ENCODE results near the gene COG8.
A peak's percentile ranks its signal among the peaks of the same experiment; 100 is the strongest.
"Not testable (repeated sequence)": the region's sequence is repeated elsewhere in the genome, so short reads cannot be mapped to it uniquely, and the experiment has no call there.

The COG8 gene

GRCh38 chr16:69313469-69313868, 25.9 kb downstream of the COG8 start:
- H3K9ac ChIP-seq (ENCODE audit: low read length), result no peak overlapping the region
- no peaks in the 10 kb centered on the region for H3K27me3 ChIP-seq (ENCODE audit: control insufficient read depth, insufficient read depth, low read length)
- H3K27ac ChIP-seq (ENCODE audit: low read depth, low read length), result no peak overlapping the region
- peaks cover 20% of the 10 kb centered on the region for H3K36me3 ChIP-seq (ENCODE audit: control insufficient read depth, insufficient read depth, low read length)
- no peak overlapping the region for H3K4me3 ChIP-seq (ENCODE audit: low read length)
- H3K4me1 ChIP-seq (ENCODE audit: control insufficient read depth, insufficient read depth, low read length), result peaks cover 5% of the 10 kb centered on the region

GRCh38 chr16:69311533-69312387, 27.6 kb downstream of the COG8 start:
- Histone ChIP-seq H3K4me3 (ENCODE audit: low read length) (peak overlapping the region; percentile 89), H3K27ac (ENCODE audit: low read depth, low read length) (peak overlapping the region; percentile 83), H3K9ac (ENCODE audit: low read length) (peak overlapping the region; percentile 46), H3K4me1 (ENCODE audit: control insufficient read depth, insufficient read depth, low read length) (peaks cover 5% of the 10 kb centered on the region), H3K27me3 (ENCODE audit: control insufficient read depth, insufficient read depth, low read length) (no peaks in the 10 kb centered on the region), H3K36me3 (ENCODE audit: control insufficient read depth, insufficient read depth, low read length) (peaks cover 13% of the 10 kb centered on the region)

- H3K4me3 ChIP-seq (ENCODE audit: low read length), result peak within 1 kb of the TSS; percentile 89
- H3K9ac ChIP-seq (ENCODE audit: low read length), result peak within 1 kb of the TSS; percentile 46
- H3K27ac ChIP-seq (ENCODE audit: low read depth, low read length), result peak within 1 kb of the TSS; percentile 83
- H3K36me3 ChIP-seq (ENCODE audit: control insufficient read depth, insufficient read depth, low read length), result peaks cover 4% of the 10 kb centered on the region
- peaks cover 5% of the 10 kb centered on the region for H3K4me1 ChIP-seq (ENCODE audit: control insufficient read depth, insufficient read depth, low read length)
- no peaks in the 10 kb centered on the region for H3K27me3 ChIP-seq (ENCODE audit: control insufficient read depth, insufficient read depth, low read length)
Observed at GRCh38 chr16:69310653-69311532, 28.5 kb downstream of the COG8 start, which contains the start of gene VPS4A. TSS of gene VPS4A (plus strand) at chr16:69311350. CDS start at chr16:69311512, 162 bp downstream.

- Histone ChIP-seq H3K36me3 (ENCODE audit: control insufficient read depth, insufficient read depth, low read length) (no peaks in the 10 kb centered on the region), H3K27me3 (ENCODE audit: control insufficient read depth, insufficient read depth, low read length) (no peaks in the 10 kb centered on the region), H3K4me1 (ENCODE audit: control insufficient read depth, insufficient read depth, low read length) (peaks cover 5% of the 10 kb centered on the region), H3K9ac (ENCODE audit: low read length) (no peak overlapping the region), H3K4me3 (ENCODE audit: low read length) (no peak overlapping the region), H3K27ac (ENCODE audit: low read depth, low read length) (no peak overlapping the region)
Observed at GRCh38 chr16:69309316-69309715, 30.0 kb downstream of the COG8 start.

- Histone ChIP-seq H3K4me1 (ENCODE audit: control insufficient read depth, insufficient read depth, low read length) (peaks cover 5% of the 10 kb centered on the region), H3K4me3 (ENCODE audit: low read length) (no peak overlapping the region), H3K27me3 (ENCODE audit: control insufficient read depth, insufficient read depth, low read length) (no peaks in the 10 kb centered on the region), H3K27ac (ENCODE audit: low read depth, low read length) (no peak overlapping the region), H3K36me3 (ENCODE audit: control insufficient read depth, insufficient read depth, low read length) (no peaks in the 10 kb centered on the region), H3K9ac (ENCODE audit: low read length) (no peak overlapping the region)
Observed at GRCh38 chr16:69307856-69308255, 31.5 kb downstream of the COG8 start.

GRCh38 chr16:69307091-69307490, 32.3 kb downstream of the COG8 start:
- no peak overlapping the region for H3K4me3 ChIP-seq (ENCODE audit: low read length)
- no peak overlapping the region for H3K27ac ChIP-seq (ENCODE audit: low read depth, low read length)
- H3K27me3 ChIP-seq (ENCODE audit: control insufficient read depth, insufficient read depth, low read length), result no peaks in the 10 kb centered on the region
- H3K36me3 ChIP-seq (ENCODE audit: control insufficient read depth, insufficient read depth, low read length), result no peaks in the 10 kb centered on the region
- peaks cover 5% of the 10 kb centered on the region for H3K4me1 ChIP-seq (ENCODE audit: control insufficient read depth, insufficient read depth, low read length)
- no peak overlapping the region for H3K9ac ChIP-seq (ENCODE audit: low read length)

GRCh38 chr16:69306031-69306430, 33.3 kb downstream of the COG8 start:
- Histone ChIP-seq H3K4me3 (ENCODE audit: low read length) (no peak overlapping the region), H3K36me3 (ENCODE audit: control insufficient read depth, insufficient read depth, low read length) (no peaks in the 10 kb centered on the region), H3K27me3 (ENCODE audit: control insufficient read depth, insufficient read depth, low read length) (no peaks in the 10 kb centered on the region), H3K27ac (ENCODE audit: low read depth, low read length) (no peak overlapping the region), H3K9ac (ENCODE audit: low read length) (no peak overlapping the region), H3K4me1 (ENCODE audit: control insufficient read depth, insufficient read depth, low read length) (peaks cover 5% of the 10 kb centered on the region)

GRCh38 chr16:69302301-69302700, 37.1 kb downstream of the COG8 start:
- H3K9ac ChIP-seq (ENCODE audit: low read length), result no peak overlapping the region
- H3K4me3 ChIP-seq (ENCODE audit: low read length), result no peak overlapping the region
- H3K4me1 ChIP-seq (ENCODE audit: control insufficient read depth, insufficient read depth, low read length), result no peaks in the 10 kb centered on the region
- H3K27ac ChIP-seq (ENCODE audit: low read depth, low read length), result no peak overlapping the region
- no peaks in the 10 kb centered on the region for H3K27me3 ChIP-seq (ENCODE audit: control insufficient read depth, insufficient read depth, low read length)
- peaks cover 6% of the 10 kb centered on the region for H3K36me3 ChIP-seq (ENCODE audit: control insufficient read depth, insufficient read depth, low read length)

- Histone ChIP-seq H3K9ac (ENCODE audit: low read length) (no peak overlapping the region), H3K27ac (ENCODE audit: low read depth, low read length) (no peak overlapping the region), H3K27me3 (ENCODE audit: control insufficient read depth, insufficient read depth, low read length) (no peaks in the 10 kb centered on the region)
Observed at GRCh38 chr16:69301861-69302260, 37.5 kb downstream of the COG8 start.

GRCh38 chr16:69301187-69301586, 38.2 kb downstream of the COG8 start:
- Histone ChIP-seq H3K4me3 (ENCODE audit: low read length) (no peak overlapping the region), H3K9ac (ENCODE audit: low read length) (no peak overlapping the region), H3K4me1 (ENCODE audit: control insufficient read depth, insufficient read depth, low read length) (no peaks in the 10 kb centered on the region), H3K36me3 (ENCODE audit: control insufficient read depth, insufficient read depth, low read length) (peaks cover 6% of the 10 kb centered on the region), H3K27me3 (ENCODE audit: control insufficient read depth, insufficient read depth, low read length) (no peaks in the 10 kb centered on the region), H3K27ac (ENCODE audit: low read depth, low read length) (no peak overlapping the region)

More at GRCh38 chr16:69301861-69302260, 37.5 kb downstream of the COG8 start:
- H3K4me3 ChIP-seq (ENCODE audit: low read length), result no peak overlapping the region
- peaks cover 6% of the 10 kb centered on the region for H3K36me3 ChIP-seq (ENCODE audit: control insufficient read depth, insufficient read depth, low read length)
- no peaks in the 10 kb centered on the region for H3K4me1 ChIP-seq (ENCODE audit: control insufficient read depth, insufficient read depth, low read length)

- Histone ChIP-seq H3K4me3 (ENCODE audit: low read length) (no peak overlapping the region), H3K4me1 (ENCODE audit: control insufficient read depth, insufficient read depth, low read length) (no peaks in the 10 kb centered on the region), H3K27ac (ENCODE audit: low read depth, low read length) (no peak overlapping the region), H3K27me3 (ENCODE audit: control insufficient read depth, insufficient read depth, low read length) (no peaks in the 10 kb centered on the region), H3K9ac (ENCODE audit: low read length) (no peak overlapping the region), H3K36me3 (ENCODE audit: control insufficient read depth, insufficient read depth, low read length) (peaks cover 6% of the 10 kb centered on the region)
Observed at GRCh38 chr16:69298261-69298660, 41.1 kb downstream of the COG8 start.

GRCh38 chr16:69296771-69297170, 42.6 kb downstream of the COG8 start:
- not testable (repeated sequence) for H3K36me3 ChIP-seq (ENCODE audit: control insufficient read depth, insufficient read depth, low read length); H3K27ac ChIP-seq (ENCODE audit: low read depth, low read length); H3K4me1 ChIP-seq (ENCODE audit: control insufficient read depth, insufficient read depth, low read length); H3K9ac ChIP-seq (ENCODE audit: low read length); H3K4me3 ChIP-seq (ENCODE audit: low read length); H3K27me3 ChIP-seq (ENCODE audit: control insufficient read depth, insufficient read depth, low read length)
